HPDE6-E6E7 (cell line): ENCODE data around the gene PPP2R2D.
A peak's percentile ranks its signal among the peaks of the same experiment; 100 is the strongest.
"Not testable (repeated sequence)": the region's sequence is repeated elsewhere in the genome, so short reads cannot be mapped to it uniquely, and the experiment has no call there.

Experiments
- DNase-seq: peaks from one replicate; pipeline ENCODE4 v3.0.0; 2011; ENCODE audit warnings: missing footprints; ENCODE audit errors: extremely low spot score

PPP2R2D gene

DNA sequence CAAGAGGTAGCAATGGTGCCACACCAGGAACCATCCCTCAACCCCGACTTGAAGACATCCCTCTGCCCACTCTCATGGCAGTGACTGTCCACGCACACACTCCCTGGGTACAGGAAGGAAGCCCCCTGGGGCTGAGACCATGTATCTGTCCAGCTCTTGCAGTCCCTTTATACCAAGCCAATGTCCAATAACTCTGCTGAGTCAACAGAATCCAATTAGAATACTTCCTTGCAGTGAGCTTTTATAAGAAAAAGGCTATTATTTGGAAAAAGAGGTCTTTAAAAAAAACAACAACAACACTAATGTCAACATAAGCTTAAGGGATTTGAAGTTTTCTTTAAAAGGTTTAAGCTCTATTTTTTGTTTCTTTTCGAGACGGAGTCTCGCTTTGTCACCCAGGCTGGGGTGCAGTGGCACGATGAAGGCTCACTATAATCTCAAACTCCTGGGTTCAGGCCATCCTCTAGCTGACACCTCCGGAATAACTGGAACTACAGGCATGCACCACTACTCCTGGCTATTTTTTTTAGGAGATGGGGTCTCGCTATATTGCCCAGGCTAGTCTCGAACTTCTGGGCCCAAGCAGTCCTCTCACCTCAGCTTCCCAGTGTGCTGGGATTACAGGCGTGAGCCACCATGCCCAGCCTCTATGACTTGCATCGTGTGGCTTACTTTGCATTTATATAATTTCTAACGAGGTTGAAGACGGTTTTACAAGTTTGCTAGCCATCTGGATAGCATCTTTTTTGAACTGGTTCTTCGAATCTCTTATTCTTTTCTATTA lies 73.4 kb downstream of the PPP2R2D start:
- DNase-seq, result no peak

DNA sequence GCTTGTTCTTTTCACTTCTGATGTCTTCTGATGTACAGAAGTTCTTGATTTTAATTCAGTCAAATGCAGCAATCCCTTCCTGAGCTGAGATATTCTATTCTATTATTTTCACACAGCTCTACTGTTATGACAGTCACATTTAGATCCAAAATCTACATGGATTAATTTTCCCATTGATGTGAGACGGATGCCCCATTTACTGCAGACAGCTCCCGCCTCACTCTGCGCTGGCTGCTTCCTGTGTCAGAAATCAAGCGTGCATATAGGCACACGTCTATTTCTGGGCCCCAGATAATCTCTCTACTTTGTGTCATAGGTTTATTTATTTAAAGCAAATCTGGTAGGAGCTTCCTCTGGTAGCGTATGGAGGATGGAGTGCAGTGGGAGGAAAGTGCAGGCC lies 74.2 kb downstream of the PPP2R2D start:
- no peak for DNase-seq

DNA sequence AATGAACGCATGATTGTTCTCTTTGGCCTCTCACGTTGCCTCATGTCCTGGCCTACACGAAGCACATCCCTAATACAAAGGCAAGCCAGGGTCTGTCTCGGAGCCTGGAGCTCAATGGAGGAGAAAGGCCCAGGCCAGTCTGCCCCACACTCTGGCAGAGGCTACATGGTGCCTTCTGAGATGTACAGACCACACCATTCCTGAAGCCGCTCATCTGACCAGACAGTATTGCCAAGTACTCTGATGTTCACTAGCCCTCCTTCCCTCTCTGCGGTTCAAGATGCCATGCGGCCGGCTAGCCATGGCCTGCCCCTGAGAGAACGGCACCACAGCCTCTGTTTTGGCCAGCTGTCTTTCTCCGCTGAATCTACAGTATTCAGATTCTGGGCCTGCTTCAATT lies 75.0 kb downstream of the PPP2R2D start:
- no peak for DNase-seq

DNA sequence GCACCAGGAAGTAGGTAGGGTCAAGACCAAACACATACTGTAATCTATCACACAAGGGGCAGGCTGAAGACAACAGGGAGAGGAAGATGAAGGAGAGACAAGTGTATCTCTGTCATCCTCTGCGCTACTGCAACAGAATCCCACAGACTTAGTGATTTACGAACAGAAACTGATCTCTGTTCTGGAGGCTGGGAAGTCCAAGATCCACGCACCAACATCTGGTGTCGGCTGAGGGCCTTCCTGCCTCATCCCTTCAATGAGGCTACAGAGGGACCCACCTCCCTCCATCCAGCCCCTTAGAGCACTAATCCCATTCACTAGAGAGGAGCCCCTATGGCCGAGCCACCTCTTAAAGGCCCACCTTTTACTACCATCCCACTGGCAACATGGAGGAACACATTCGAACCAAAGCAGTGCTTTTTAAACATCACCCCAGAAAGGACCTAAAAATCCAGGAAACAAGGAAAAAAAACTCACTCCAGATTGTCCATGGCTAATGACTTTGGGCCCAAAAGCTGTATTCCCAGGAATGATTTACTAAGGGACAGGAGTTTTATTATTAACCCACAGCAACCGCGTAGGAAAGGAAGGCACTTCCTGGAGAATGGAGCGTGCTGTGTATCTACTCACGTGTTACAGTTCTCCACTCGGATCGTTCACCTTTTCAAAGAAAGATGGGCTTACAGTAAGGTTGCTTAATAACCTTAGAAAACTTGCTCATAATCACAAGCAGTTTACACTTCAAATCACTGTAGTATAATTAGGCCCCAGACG lies 76.7 kb downstream of the PPP2R2D start:
- DNase-seq, result no peak

DNA sequence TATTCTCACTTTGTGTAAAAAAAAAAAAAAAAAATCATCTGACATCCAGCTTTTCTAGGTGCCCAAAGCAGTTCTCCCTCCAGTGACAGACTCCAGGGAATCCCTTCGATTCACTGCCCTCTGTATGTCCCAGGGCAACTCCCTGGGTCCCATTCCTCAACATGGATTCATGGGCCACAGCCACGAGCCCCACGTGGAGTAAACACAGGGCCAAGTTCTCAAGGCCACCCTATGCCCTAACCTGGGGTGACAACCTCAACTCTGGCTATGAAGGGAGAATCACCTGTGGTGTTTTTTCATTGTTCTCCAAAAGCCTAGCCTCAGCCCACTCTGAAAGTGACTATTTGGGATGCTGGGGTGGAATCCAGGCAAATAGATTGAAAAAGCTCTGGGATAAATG lies 77.6 kb downstream of the PPP2R2D start:
- DNase-seq, result no peak

DNA sequence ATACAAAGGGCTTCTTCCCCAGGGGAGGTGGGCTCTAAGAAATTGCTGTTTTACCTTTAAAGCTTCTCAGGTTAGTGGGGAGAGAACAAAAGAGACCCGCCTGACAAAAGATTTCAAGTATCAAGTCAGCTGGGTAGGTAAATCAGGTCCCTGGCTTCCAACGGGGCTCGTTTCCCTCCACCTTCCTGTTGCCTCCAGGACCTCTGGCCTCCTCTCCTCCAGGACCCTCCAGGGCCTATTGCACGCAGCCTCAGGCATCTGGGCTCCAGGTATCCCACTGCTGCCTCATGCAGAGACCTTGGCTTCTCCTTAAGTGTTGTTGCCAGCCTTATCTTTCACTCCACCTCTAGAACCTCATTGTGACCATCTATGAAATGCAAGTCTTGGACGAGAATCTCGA lies 78.0 kb downstream of the PPP2R2D start:
- no peak for DNase-seq

DNA sequence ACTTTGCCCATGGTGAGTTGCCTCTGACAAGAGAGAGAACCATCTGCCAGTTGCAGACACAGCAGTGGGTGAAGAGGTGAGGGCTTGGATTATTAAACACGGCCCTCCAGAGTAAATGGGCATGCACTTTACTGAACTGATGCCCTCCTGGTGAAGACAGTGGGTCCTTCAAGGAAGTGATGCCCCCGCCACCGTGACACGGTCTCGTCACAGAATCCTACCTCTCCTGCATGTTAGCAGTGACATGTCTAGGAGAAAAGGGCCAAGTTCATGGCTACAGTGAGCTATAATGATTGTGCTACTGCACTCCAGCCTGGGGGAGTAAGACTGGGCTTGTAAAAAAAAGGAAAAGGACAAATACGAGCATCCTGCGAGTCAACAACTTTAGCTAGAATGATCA lies 78.5 kb downstream of the PPP2R2D start:
- DNase-seq, result no peak

DNA sequence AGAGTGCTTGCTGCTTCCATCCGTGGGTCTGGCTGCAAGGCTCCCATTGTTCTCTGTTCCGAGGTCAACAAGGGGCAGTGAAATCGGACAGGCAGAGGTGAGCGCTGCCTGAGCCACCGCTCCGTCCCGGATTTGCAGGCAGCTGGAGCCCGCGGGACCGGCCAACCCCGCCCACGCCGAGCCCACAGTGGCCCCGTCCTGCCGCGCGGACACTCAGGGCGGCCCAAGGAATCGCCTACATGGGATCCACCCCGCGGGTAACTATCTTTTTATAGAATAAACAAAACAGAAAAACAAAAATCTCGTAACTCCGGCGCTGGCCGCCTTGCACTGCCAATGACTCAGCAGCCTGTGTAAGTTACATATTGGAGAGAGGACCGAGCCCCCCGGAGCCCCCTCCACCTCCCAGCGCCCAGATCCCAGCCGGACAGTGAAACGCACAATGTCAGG lies 79.0 kb downstream of the PPP2R2D start:
- DNase-seq, result no peak

DNA sequence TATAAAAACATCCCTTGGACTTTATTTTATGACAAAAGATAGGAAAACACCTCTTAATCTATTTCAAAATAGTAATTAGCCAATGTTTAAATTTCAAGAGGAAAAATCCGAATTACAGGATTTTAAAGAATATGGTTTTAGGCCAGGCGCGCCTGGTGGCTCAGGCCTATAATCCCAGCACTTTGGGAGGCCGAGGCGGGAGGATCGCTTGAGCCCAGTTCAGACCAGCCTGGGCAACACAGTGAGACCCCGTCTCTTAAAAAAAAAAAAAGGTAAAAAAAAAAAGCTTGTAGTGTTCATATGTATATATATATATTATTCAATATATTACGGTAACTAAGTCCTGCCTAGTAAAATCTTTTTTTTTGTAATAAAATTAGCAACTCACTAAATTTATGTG lies 79.5 kb downstream of the PPP2R2D start:
- DNase-seq, result no peak

DNA sequence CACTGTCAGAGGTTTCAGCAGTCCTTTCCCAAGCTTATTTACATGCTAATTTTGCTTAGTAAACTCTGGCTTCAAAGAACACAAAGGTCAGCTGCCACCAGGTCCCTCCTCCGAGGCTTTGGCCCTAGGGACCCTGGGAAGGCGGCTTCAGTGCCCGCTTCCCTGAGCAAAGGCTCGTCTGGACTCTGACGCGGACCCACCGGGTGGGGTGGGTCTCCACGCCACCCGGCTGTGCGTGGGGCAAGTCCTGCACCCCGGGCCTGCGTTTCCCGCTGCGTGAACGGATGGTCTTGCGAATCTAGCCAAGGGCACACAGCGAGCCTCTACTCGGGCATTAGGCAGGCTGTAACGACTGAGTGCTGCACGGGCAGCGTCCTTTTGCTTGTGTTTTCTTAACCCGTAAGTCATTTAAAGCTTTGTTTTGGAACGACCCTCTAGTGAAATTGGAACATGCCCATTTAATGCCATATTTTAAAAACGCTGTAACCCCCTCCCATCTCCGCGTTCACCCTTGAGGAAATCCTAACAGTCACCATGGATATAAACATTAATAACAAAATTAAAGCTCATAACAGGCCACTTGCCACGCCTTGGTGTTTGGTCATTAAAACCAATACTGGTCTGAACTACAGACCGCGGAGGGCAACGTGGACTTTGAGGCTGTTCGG lies 80.1 kb downstream of the PPP2R2D start:
- DNase-seq, result no peak

DNA sequence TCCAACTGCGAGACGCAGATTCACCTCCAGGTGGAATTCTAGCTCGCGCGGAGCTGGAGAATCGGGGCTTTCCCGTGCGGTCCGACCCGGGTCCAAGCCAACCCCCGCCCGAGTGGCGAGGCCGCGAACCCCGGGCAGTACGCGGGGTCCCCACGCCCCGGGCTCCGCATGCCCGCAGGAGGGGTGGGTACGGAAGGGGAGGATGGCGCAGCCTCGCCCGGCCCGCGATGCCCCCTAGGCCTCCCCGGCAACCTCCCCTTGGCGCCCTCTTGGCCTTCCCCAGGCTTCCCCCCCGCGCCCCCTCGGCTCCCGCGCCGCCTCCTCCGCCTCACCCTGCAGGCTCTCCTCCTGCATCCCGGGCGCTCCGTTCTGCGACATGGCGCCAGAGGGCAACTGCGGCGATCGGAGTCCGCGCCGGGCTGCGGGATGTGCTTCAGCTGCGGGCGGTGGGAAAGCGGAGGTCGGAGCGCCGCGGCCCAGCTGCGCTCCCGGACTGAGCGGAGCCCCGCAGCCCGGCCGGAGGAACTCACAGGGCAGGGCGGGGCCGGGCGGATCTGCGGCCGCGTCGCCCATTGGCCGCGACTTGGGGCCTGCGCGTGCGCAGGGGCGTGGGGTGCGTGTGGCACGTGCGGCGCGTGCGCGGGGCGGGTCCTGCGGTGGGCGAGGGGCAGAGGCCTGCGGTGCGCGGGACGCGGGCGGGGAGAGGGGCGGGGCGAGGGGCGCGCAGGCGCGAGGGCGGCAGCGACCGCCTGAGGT lies 80.8 kb downstream of the PPP2R2D start, which contains the start of gene BNIP3:
TSS of gene BNIP3 (minus strand) at position 495 of the 756 bp plus-strand sequence. CDS start at position 378, 117 bp downstream.
- DNase-seq, result peak; percentile 82

DNA sequence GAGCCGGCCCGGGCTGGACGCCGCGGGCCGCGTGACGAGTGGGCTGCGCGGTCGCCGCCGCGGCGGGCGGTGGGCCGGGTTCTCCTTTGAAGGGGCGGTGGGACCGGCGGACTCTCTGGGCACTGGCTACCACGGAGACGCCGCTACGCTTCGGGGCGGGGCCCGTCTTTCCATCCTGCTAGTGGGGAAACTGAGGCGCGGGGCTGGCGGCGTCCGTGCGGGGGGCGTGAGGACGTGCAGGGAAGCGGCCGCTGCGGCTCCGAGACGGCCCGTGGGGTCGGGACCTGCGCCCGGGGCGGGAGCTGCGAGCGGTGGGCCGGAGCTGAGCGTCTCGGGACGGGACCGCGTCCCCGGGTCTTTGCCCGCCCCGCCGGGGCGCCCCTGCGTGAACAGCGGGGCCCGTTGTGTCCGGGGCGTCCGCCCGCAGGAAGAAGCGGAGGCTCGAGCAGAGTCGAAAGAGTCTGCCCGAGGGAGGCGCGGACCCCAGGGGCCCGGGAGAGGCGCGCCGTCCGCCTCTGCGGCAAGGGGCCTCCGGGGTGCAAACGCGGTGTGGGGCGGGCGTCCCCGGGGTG lies 81.5 kb downstream of the PPP2R2D start:
- no peak for DNase-seq

DNA sequence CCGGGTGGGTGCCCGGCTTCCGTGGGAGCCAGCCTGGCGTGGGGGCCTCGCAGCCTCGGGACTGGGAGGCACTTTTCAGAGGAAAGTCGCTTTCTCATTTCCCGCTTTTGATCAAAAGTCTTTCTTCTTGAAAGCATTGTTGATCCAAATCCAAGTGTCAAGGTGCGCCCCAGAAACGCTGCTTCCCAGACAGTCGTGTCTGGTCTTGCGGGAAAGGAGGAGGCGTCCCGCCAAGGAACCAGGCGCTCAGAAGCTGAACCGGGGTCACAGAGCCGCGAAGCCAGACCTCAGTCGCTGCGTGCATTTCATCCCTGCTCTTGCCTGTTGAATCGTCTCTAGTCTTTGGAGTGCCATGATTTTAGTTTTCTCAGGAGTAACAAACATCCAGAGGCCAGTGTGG lies 82.0 kb downstream of the PPP2R2D start:
- no peak for DNase-seq

DNA sequence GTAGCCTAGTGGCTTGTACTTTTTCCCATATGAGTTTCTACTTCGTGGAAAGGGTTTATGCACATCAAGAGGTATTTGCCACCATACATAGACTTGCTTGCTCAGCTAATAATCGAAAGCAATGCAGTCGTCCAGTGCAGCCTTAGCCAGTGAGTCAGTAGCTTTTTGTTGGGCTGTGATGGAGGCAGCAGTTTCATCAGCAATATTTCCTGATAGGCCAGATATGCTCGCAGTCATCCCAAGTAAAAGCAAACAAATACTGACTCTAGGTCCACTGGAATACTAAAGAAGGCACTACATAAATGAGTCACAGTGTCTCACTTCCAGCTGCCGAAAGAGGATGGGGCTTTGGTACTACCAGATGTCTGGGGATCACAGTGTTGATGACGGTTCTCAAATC lies 83.0 kb downstream of the PPP2R2D start:
- peak; percentile 63 for DNase-seq

DNA sequence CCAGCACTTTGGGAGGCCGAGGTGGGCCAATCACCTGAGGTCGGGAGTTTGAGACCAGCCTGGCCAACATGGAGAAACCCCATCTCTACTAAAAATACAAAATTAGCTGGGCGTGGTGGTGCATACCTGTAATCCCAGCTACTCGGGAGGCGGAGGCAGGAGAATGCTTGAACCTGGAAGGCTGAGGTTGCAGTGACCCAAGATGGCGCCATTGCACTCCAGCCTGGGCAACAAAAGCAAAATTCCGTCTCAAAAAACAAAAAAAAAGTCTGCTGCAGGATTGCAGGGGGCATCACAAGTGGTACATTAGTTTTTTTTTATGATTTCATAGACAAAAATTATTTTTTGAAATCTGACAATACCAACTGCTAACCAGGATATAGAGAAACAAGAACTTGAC lies 86.0 kb downstream of the PPP2R2D start:
- DNase-seq, result not testable (repeated sequence)

DNA sequence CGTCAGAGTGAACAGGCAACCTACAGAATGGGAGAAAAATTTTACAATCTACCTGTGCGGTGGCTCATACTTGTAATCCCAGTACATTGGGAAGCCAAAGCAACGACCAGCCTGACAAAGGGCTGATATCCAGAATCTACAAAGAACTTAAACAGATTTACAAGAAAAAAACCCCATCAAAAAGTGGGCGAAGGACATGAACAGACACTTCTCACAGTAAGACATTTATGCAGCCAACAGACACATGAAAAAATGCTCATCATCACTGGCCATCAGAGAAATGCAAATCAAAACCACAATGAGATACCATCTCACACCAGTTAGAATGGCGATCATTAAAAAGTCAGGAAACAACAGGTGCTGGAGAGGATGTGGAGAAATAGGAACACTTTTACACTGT lies 86.5 kb downstream of the PPP2R2D start:
- not testable (repeated sequence) for DNase-seq

DNA sequence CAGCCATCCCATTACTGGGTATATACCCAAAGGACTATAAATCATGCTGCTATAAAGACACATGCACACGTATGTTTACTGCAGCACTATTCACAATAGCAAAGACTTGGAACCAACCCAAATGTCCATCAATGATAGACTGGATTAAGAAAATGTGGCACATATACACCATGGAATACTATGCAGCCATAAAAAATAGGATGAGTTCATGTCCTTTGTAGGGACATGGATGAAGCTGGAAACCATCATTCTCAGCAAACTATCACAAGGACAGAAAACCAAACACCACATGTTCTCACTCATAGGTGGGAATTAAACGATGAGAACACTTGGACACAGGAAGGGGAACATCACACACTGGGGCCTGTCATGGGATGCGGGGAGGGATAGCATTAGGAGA lies 87.0 kb downstream of the PPP2R2D start:
- not testable (repeated sequence) for DNase-seq

DNA sequence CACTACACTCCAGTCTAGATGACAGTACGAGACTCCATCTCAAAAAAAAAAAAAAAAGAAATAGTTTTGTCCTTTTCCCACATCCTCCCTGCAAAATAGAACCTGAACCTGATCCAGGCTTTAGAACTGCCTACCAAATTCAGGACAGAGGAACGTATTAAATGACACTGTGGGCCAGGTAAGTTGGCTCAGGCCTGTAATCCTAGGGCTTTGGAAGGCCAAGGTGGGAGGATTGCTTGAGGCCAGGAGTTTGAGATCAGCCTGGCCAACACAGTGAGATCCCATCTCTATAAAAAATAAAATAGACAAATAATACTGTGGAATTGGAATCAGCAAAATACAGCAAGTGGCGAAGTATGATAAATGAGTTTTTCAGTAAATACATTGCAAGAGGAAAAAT lies 90.9 kb downstream of the PPP2R2D start:
- no peak for DNase-seq

DNA sequence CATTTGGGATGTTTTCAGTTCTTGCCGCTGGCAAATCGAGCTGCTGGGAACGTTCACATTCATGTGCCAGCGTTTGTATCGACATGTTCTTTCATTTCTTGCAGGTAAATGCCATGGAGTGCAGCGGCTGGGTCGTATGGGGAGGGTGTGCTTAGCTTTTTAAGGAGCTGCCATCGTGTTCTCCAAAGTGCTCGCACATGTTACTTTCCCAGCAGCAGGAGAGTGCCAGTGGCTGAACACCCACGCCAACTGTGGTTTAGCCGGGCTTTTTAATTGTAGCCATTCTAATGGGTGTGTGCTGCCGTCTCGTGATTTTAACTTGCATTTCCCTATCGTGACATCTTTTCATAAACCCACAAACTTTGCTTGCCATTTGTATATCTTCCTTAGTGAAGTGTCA lies 92.5 kb downstream of the PPP2R2D start:
- DNase-seq, result no peak

DNA sequence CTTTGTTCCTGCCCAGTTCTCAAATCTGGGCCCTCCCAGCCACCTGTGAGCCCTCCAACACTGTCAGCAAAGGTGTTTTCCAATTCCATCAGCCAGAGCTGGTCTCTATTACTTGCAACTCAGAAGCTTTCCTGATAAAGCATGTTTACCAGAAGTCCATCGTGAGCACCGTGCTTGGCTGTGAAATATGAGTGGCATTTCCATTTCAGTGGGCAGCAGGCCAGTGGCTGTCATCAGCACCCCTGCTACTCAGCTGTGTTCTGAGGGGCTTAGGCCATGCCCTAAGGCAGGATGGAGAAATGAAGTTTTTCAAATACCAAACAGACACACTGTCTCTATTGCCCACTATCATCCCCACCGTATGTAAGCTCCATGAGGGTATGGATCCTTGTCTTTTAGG lies 93.6 kb downstream of the PPP2R2D start:
- DNase-seq, result no peak
